Loucy (cell line): ENCODE data around the gene MMP20.
A peak's percentile ranks its signal among the peaks of the same experiment; 100 is the strongest.

ENCODE experiments used
- H2AFZ ChIP-seq: fragments of 200-600 bp; sonication (generic); 2 replicates; pipeline ENCODE4 v1.6.0; 2016; ENCODE audit warnings: antibody characterized with exemption, mild to moderate bottlenecking, low read length, moderate library complexity
- H3F3A ChIP-seq: fragments of 200-600 bp; 2 replicates; pipeline ENCODE4 v1.6.0; 2016; ENCODE audit warnings: antibody characterized with exemption, low read depth, mild to moderate bottlenecking
- H3K27me3 ChIP-seq: fragments of 200-600 bp; sonication (generic); 2 replicates; pipeline ENCODE4 v1.6.1; 2014; ENCODE audit warnings: low read length, mild to moderate bottlenecking; ENCODE audit not compliant: insufficient read depth, poor library complexity, severe bottlenecking
- H3K36me3 ChIP-seq: fragments of 200-600 bp; sonication (generic); 2 replicates; pipeline ENCODE4 v1.6.1; 2016; ENCODE audit warnings: low read length; ENCODE audit not compliant: insufficient read depth
- H3K4me1 ChIP-seq: fragments of 200-600 bp; sonication (generic); 2 replicates; pipeline ENCODE4 v1.5.1; 2014; ENCODE audit warnings: low read length, mild to moderate bottlenecking; ENCODE audit not compliant: insufficient read depth, poor library complexity, severe bottlenecking
- H3K4me2 ChIP-seq: fragments of 200-600 bp; sonication (generic); 2 replicates; pipeline ENCODE4 v1.6.0; 2014; ENCODE audit warnings: antibody characterized with exemption, low read length, low read depth, mild to moderate bottlenecking; ENCODE audit not compliant: poor library complexity, severe bottlenecking
- H3K4me3 ChIP-seq: fragments of 200-600 bp; sonication (generic); 2 replicates; pipeline ENCODE4 v1.5.1; 2014; ENCODE audit warnings: low read length, mild to moderate bottlenecking, mixed read lengths; ENCODE audit not compliant: poor library complexity, severe bottlenecking
- H3K79me2 ChIP-seq: fragments of 200-600 bp; sonication (generic); 2 replicates; pipeline ENCODE4 v1.6.1; 2014; ENCODE audit warnings: low read length; ENCODE audit not compliant: insufficient read depth
- H3K9ac ChIP-seq: fragments of 200-600 bp; sonication (generic); 2 replicates; pipeline ENCODE4 v1.6.0; 2014; ENCODE audit warnings: mild to moderate bottlenecking, low read depth, low read length, moderate library complexity; ENCODE audit not compliant: poor library complexity, severe bottlenecking
- H3K9me2 ChIP-seq: fragments of 200-600 bp; sonication (generic); replicated peaks from 2 replicates; pipeline ENCODE4 v1.6.1; 2016; ENCODE audit warnings: low read depth, low read length, mixed read lengths
- H3K9me3 ChIP-seq: fragments of 200-600 bp; sonication (generic); 2 replicates; pipeline ENCODE4 v1.6.1; 2014; ENCODE audit warnings: mild to moderate bottlenecking, antibody characterized with exemption, low read length, low read depth; ENCODE audit not compliant: insufficient read depth
- H4K20me1 ChIP-seq: fragments of 200-600 bp; sonication (generic); 2 replicates; pipeline ENCODE4 v1.6.0; 2014; ENCODE audit warnings: antibody characterized with exemption, low read length, mild to moderate bottlenecking; ENCODE audit not compliant: insufficient read depth, poor library complexity, severe bottlenecking
- EZH2phosphoT487 ChIP-seq: fragments of 200-600 bp; IDR thresholded peaks from 2 replicates; pipeline ENCODE4 v1.6.1; 2018; ENCODE audit warnings: antibody characterized with exemption, mild to moderate bottlenecking, moderate library complexity, borderline replicate concordance
- TF ChIP-seq, protein P1 (sequence below): fragments of 200-600 bp; sonication (generic); conservative IDR thresholded peaks from 2 replicates; pipeline ENCODE4 v1.5.1; 2014; ENCODE audit warnings: mild to moderate bottlenecking, antibody characterized with exemption, low read length

The MMP20 gene

DNA sequence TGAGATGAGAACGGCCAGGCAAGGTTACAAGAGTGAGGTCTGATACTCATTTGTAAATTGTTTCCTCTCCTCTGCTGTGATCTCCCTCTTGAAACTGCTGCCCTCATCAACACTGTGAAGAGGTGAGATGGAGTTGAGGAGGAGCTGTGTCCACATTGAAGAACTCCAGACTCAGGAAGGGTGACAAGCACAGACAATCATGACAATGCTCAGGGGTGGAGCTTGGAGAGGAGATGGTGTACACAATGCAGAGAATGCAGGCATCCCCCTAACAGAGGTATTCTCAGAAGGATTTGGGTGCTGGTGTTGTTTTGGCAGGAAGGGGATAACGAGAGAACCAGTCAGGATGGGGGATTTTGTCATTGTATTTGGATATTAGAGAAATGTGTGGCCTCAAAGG lies 73.1 kb downstream of the MMP20 start:
- no peaks in the 10 kb centered on the region for H3K9me2 ChIP-seq
- H3K4me3 ChIP-seq = no peak overlapping the region
- H2AFZ ChIP-seq = peak overlapping the region; percentile 69
- no peak for TF ChIP-seq EZH2phosphoT487
- TF ChIP-seq, protein P1, sequence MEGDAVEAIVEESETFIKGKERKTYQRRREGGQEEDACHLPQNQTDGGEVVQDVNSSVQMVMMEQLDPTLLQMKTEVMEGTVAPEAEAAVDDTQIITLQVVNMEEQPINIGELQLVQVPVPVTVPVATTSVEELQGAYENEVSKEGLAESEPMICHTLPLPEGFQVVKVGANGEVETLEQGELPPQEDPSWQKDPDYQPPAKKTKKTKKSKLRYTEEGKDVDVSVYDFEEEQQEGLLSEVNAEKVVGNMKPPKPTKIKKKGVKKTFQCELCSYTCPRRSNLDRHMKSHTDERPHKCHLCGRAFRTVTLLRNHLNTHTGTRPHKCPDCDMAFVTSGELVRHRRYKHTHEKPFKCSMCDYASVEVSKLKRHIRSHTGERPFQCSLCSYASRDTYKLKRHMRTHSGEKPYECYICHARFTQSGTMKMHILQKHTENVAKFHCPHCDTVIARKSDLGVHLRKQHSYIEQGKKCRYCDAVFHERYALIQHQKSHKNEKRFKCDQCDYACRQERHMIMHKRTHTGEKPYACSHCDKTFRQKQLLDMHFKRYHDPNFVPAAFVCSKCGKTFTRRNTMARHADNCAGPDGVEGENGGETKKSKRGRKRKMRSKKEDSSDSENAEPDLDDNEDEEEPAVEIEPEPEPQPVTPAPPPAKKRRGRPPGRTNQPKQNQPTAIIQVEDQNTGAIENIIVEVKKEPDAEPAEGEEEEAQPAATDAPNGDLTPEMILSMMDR = no peak
- no peak overlapping the region for H3K4me2 ChIP-seq
- H3F3A ChIP-seq = no peaks in the 10 kb centered on the region
- H3K36me3 ChIP-seq = no peaks in the 10 kb centered on the region
- H3K9ac ChIP-seq = no peak overlapping the region
- H3K9me3 ChIP-seq = no peaks in the 10 kb centered on the region
- H3K79me2 ChIP-seq = no peaks in the 10 kb centered on the region
- H3K4me1 ChIP-seq = peaks cover 22% of the 10 kb centered on the region
- no peaks in the 10 kb centered on the region for H4K20me1 ChIP-seq
- no peaks in the 10 kb centered on the region for H3K27me3 ChIP-seq

DNA sequence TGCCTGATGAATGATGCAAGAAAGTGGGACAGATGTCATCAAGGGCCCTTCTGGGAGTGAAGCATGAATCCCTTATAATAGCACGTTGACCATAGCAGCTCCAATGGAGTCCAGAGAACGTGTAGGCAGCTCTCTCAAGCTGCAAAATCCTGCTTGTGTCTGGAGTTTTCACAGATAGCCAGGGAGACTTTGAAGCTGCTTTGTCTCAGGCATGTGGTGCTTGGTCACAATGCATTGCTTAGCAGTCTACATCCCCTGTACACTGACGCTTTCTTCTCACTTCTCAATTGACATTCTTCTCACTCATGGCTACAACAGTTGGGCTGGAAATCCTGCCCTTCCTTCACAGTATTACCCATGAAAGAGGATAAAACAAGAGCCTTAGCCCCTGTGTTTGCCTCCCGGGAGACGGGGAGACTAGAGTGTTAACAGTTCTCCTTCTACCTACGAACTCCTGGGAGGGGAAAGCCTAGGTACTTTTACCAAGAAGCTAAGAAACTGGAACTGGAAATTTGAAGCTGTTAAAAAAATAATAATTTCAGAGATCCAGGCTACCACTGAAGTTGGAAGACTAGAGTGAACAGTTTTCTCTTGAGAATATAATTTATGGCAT lies 73.9 kb downstream of the MMP20 start:
- Histone ChIP-seq H2AFZ (peak overlapping the region; percentile 47; the same call in 1 of the 2 replicates), H3K4me2 (no peak overlapping the region)

DNA sequence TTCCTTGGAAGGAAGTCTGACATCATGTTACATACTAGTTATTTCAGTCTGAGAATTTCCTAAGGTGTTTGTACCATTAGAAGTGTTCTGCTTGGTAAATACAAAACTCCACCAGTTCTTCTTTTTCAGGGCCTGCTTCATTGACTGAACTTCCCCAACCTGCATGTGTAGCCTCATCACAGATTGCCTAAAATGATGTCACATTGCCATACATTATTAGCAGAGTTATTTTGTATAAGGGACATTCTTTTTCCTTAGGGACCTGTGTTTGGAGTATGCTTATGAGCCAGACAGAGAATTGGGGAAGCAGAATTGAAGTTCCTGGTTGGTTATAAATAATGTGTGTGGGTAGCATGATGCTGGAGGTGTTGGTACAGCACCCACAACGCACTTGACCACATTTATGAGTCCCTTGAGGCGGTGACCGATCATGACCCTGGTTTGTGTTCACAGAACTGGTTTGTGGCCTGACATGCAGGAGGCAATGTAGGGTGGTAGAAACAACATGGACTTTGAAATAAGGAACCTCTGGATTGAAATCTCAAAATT lies 78.1 kb downstream of the MMP20 start:
- no peaks in the 10 kb centered on the region for H3K79me2 ChIP-seq
- H4K20me1 ChIP-seq = no peaks in the 10 kb centered on the region
- no peaks in the 10 kb centered on the region for H3K36me3 ChIP-seq
- H3K4me3 ChIP-seq = peak overlapping the region; percentile 9
- no peak overlapping the region for H2AFZ ChIP-seq
- no peak overlapping the region for H3K9ac ChIP-seq
- H3K9me3 ChIP-seq = no peaks in the 10 kb centered on the region
- H3K9me2 ChIP-seq = no peaks in the 10 kb centered on the region
- TF ChIP-seq, protein P1 = no peak
- no peak for TF ChIP-seq EZH2phosphoT487
- H3K4me1 ChIP-seq = peaks cover 58% of the 10 kb centered on the region
- 0 out of 2 replicates have a peak, but pooled peaks cover 3% of the 10 kb centered on the region for H3F3A ChIP-seq
- H3K4me2 ChIP-seq = peak overlapping the region; percentile 49
- no peaks in the 10 kb centered on the region for H3K27me3 ChIP-seq

More for the DNA sequence above, 73.9 kb downstream of the MMP20 start:
- H3K9ac ChIP-seq = no peak overlapping the region
- no peak overlapping the region for H3K4me3 ChIP-seq
- no peaks in the 10 kb centered on the region for H3K79me2 ChIP-seq
- no peaks in the 10 kb centered on the region for H3K9me3 ChIP-seq
- H3K9me2 ChIP-seq = no peaks in the 10 kb centered on the region
- TF ChIP-seq, protein P1 = no peak
- TF ChIP-seq EZH2phosphoT487 = no peak
- H3K27me3 ChIP-seq = no peaks in the 10 kb centered on the region
- no peaks in the 10 kb centered on the region for H3K36me3 ChIP-seq
- no peaks in the 10 kb centered on the region for H4K20me1 ChIP-seq
- H3K4me1 ChIP-seq = peaks cover 30% of the 10 kb centered on the region
- H3F3A ChIP-seq = 0 out of 2 replicates have a peak, but pooled peaks cover under 1% of the 10 kb centered on the region
